ENCODE data around the gene SHISA8. TPM values are rescaled to one million over a fixed set of nuclear protein-coding genes. Genes with fewer than 3 reads are reported as not detected.
A peak's percentile ranks its signal among the peaks of the same experiment; 100 is the strongest.

SHISA8 gene
- polyA plus RNA-seq, 3 donors: not detected

DNA sequence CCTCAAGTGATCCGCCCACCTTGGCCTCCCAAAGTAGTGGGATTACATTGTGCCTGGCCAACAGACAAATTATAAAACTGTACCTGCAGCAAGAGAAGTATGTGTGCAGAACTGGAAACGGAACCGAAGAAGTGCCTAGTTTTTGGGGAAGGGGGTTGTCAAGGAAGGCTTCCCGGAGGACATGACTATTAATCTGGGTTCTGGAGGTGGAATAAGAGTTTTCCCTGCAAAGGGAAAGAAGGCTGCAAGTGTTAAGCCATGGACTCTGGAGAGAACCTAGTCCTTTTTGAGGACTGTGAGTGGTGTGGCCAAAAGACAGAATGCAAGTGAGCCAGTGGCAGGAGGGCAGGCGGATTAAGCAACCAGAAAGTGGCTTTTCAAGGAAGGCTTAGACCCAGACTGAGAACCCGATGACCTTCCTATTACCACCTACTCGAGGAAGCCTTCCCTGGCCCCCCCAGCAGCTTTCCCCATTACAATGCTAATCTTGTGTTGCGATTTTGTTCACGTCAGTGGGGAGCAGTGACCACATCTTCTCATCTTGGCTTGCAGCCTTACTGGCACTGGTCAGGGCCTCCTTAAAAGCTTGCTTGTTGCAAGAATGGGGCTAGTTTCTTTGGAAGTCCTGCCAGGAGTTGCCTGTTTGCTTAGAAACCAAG is 48.7 kb upstream of the SHISA8 start:
- intact Hi-C loops (cut with micrococcal nuclease): no loop called here
- Histone ChIP-seq H3K27me3 (ENCODE audit: control insufficient read depth in 2 of 2, insufficient read depth in 2 of 2, low read length in 2 of 2) (no peaks in the 10 kb centered on the region), H3K79me2 (ENCODE audit: insufficient read depth, low read length) (no peaks in the 10 kb centered on the region), H3K27ac (ENCODE audit: low read depth in 1 of 2, low read length in 2 of 2) (no peak overlapping the region), H3K4me1 (ENCODE audit: control insufficient read depth in 1 of 2, insufficient read depth in 2 of 2, low read length in 2 of 2) (no peaks in the 10 kb centered on the region), H3K4me3 (replicated peaks in 1 of 3; ENCODE audit: low read depth in 2 of 3, low read length in 3 of 3) (no peak overlapping the region), H3K36me3 (replicated peaks in 1 of 2; ENCODE audit: control insufficient read depth in 1 of 2, insufficient read depth in 2 of 2, low read length in 2 of 2) (no peaks in the 10 kb centered on the region), H3K4me2 (replicated peaks; ENCODE audit: extremely low read depth, low read length, poor library complexity, severe bottlenecking) (no peak overlapping the region), H2AFZ (ENCODE audit: insufficient read depth, low read depth, low read length, poor library complexity, severe bottlenecking) (peak overlapping the region; percentile 29), H4K20me1 (ENCODE audit: insufficient read depth, low read length) (no peaks in the 10 kb centered on the region), H3K9me3 (replicated peaks in 1 of 2; ENCODE audit: control insufficient read depth in 1 of 2, insufficient read depth in 1 of 2, low read length in 2 of 2) (no peaks in the 10 kb centered on the region), H3K9ac (ENCODE audit: insufficient read depth, low read length, poor library complexity, severe bottlenecking) (no peak overlapping the region)
- H3K9me3 Mint-ChIP-seq: peaks cover 0 to 3% (median 0%) of the 10 kb centered on the region in 7 donors
- H3K27ac Mint-ChIP-seq: no peak overlapping the region
- WGBS (ENCODE audit: insufficient coverage): 78% methylated on average over 8 of the region's 9 CpGs
- H3K4me1 Mint-ChIP-seq: no peaks in the 10 kb centered on the region
- no peaks in the 10 kb centered on the region for H3K36me3 Mint-ChIP-seq
- H3K4me3 Mint-ChIP-seq: no peak overlapping the region
- TF ChIP-seq, protein P1, sequence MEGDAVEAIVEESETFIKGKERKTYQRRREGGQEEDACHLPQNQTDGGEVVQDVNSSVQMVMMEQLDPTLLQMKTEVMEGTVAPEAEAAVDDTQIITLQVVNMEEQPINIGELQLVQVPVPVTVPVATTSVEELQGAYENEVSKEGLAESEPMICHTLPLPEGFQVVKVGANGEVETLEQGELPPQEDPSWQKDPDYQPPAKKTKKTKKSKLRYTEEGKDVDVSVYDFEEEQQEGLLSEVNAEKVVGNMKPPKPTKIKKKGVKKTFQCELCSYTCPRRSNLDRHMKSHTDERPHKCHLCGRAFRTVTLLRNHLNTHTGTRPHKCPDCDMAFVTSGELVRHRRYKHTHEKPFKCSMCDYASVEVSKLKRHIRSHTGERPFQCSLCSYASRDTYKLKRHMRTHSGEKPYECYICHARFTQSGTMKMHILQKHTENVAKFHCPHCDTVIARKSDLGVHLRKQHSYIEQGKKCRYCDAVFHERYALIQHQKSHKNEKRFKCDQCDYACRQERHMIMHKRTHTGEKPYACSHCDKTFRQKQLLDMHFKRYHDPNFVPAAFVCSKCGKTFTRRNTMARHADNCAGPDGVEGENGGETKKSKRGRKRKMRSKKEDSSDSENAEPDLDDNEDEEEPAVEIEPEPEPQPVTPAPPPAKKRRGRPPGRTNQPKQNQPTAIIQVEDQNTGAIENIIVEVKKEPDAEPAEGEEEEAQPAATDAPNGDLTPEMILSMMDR (IDR thresholded peaks at IDR 0.05): no peak
- DNase-seq: no peak
- H3K27me3 Mint-ChIP-seq (ENCODE audit: low read depth in 3 of 3): peaks cover 5 to 23% (median 17%) of the 10 kb centered on the region in 3 donors

- peaks cover 4% of the 10 kb centered on the region for H3K4me1 Mint-ChIP-seq
- peak overlapping the region in 1 of 2 donors; percentile 53 for H3K4me3 Mint-ChIP-seq
- H3K36me3 ChIP-seq (replicated peaks in 1 of 2; ENCODE audit: control insufficient read depth in 1 of 2, insufficient read depth in 2 of 2, low read length in 2 of 2): no peaks in the 10 kb centered on the region
- TF ChIP-seq, protein P1 (IDR thresholded peaks at IDR 0.05): peak; percentile 73
- H3K36me3 Mint-ChIP-seq: no peaks in the 10 kb centered on the region
- peak overlapping the region; percentile 49 for H3K4me2 ChIP-seq (replicated peaks; ENCODE audit: extremely low read depth, low read length, poor library complexity, severe bottlenecking)
- peak overlapping the region; percentile 77 for H2AFZ ChIP-seq (ENCODE audit: insufficient read depth, low read depth, low read length, poor library complexity, severe bottlenecking)
- H3K79me2 ChIP-seq (ENCODE audit: insufficient read depth, low read length): no peaks in the 10 kb centered on the region
- H3K27ac Mint-ChIP-seq: peak overlapping the region in 1 of 7 donors; percentile 25
- H3K9me3 ChIP-seq (replicated peaks in 1 of 2; ENCODE audit: control insufficient read depth in 1 of 2, insufficient read depth in 1 of 2, low read length in 2 of 2): no peaks in the 10 kb centered on the region
- 53% methylated on average over 18 of the region's 23 CpGs for WGBS (ENCODE audit: insufficient coverage)
- peaks cover 3 to 6% of the 10 kb centered on the region in 2 donors for H3K4me1 ChIP-seq (ENCODE audit: control insufficient read depth in 1 of 2, insufficient read depth in 2 of 2, low read length in 2 of 2)
- H3K4me3 ChIP-seq (replicated peaks in 1 of 3; ENCODE audit: low read depth in 2 of 3, low read length in 3 of 3): no peak overlapping the region
- no peak for DNase-seq
- no peaks in the 10 kb centered on the region for H3K9me3 Mint-ChIP-seq
- intact Hi-C loops (cut with micrococcal nuclease): no loop called here
- H3K27ac ChIP-seq (ENCODE audit: low read depth in 1 of 2, low read length in 2 of 2): no peak overlapping the region
- H4K20me1 ChIP-seq (ENCODE audit: insufficient read depth, low read length): no peaks in the 10 kb centered on the region
- peaks cover 3 to 25% (median 22%) of the 10 kb centered on the region in 3 donors for H3K27me3 Mint-ChIP-seq (ENCODE audit: low read depth in 3 of 3)
- no peak overlapping the region for H3K9ac ChIP-seq (ENCODE audit: insufficient read depth, low read length, poor library complexity, severe bottlenecking)
- peaks cover 0 to 8% of the 10 kb centered on the region in 2 donors for H3K27me3 ChIP-seq (ENCODE audit: control insufficient read depth in 2 of 2, insufficient read depth in 2 of 2, low read length in 2 of 2)
Measured at GRCh38 chr22:41957941-41958556, 43.2 kb upstream of the SHISA8 start.

Measured in CD14-positive monocyte (primary cell).